SK-N-SH (cell line): ENCODE data around the gene RRP8.

Experiments
- CTCF ChIP-seq: fragments of 200-600 bp; sonication (generic); IDR thresholded peaks from 2 replicates; pipeline ENCODE4 v1.6.1; 2017; ENCODE audit warnings: antibody characterized with exemption, mild to moderate bottlenecking, moderate library complexity
- EZH2phosphoT487 ChIP-seq: fragments of 200-600 bp; sonication (generic); IDR thresholded peaks from 2 replicates; pipeline ENCODE4 v1.6.1; 2017; ENCODE audit warnings: low read depth, mixed run types, mild to moderate bottlenecking, antibody characterized with exemption, moderate library complexity, borderline replicate concordance
- GATA2 ChIP-seq: sonication (generic); formaldehyde crosslinking; IDR thresholded peaks from 2 replicates; pipeline ENCODE4 v1.5.0; 2020; ENCODE audit warnings: mild to moderate bottlenecking, missing genetic modification reagents
- MAX ChIP-seq: IDR thresholded peaks from 2 replicates; pipeline ENCODE4 v1.4.0; 2012; ENCODE audit warnings: low read depth
- SMC3 ChIP-seq: IDR thresholded peaks from 2 replicates; pipeline ENCODE4 v1.6.1; 2012; ENCODE audit warnings: low read depth, low read length, improper control_type of control experiment

- TF ChIP-seq MAX = no peak
- no peak for TF ChIP-seq EZH2phosphoT487
- TF ChIP-seq CTCF = no peak
- TF ChIP-seq SMC3 = no peak
- TF ChIP-seq GATA2 (CRISPR knock-in tag) = no peak
Observed at GRCh38 chr11:6574816-6575715, 28.4 kb downstream of the RRP8 start.
